ENCODE measurements around the gene ZNF451.

Gene ZNF451

DNA sequence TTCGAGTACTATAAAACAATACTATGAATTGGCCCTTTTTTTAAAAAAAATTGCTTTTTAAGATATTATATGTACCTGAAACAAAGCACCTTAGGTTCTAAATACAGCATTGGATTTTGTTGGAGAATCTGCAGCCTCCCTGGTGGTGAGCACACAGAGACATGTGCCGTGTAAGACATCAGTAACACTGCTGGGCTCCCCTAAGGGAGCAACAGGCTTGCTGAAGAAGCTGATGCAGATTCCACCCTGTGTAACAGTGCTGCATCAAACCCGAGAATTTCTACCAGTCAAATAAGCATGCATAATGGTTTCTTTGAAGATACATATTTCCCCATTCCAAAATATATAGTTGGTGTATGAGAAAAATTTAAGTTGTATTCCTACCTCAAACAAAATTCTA is 26.1 kb upstream of the ZNF451 start:
- H2AFZ ChIP-seq (ENCODE audit: low read length) = no peak overlapping the region
- H3K4ac ChIP-seq (ENCODE audit: low read length) = no peak overlapping the region

DNA sequence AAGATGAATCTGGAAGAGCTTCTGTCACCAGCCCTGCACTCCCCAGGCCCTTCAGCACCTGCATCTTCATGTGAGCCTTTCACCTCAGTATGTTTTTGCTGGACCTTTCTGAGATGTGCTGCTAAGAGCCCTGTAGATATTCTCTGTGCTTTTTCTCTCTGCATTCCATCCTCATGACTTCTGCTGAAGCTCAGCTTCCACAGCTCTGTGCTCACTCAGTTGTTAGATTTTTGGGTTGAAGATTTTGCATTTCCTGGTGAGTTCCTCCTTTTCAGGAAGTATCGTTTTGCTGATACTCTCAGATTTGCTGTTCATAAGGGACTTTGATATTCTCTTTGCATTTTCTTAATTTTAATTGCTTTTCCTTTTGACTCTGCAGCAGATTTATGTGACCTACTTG is 25.2 kb upstream of the ZNF451 start:
- no peak overlapping the region for H3K4me3 ChIP-seq (ENCODE audit: low read length in 2 of 2)
- no peak overlapping the region for H3K14ac ChIP-seq (ENCODE audit: low read length)
- H3K27me3 ChIP-seq (ENCODE audit: control insufficient read depth in 3 of 3, insufficient read depth in 3 of 3, low read depth in 1 of 3, low read length in 3 of 3) = no peaks in the 10 kb centered on the region
- no peak overlapping the region for H3K4me2 ChIP-seq (ENCODE audit: insufficient read depth, low read length, poor library complexity, severe bottlenecking)
- no peak overlapping the region for H3K18ac ChIP-seq (ENCODE audit: low read length)
- no peak for DNase-seq (ENCODE audit: low spot score)
- H4K91ac ChIP-seq (ENCODE audit: low read depth, low read length, poor library complexity) = no peak overlapping the region
- H3K4ac ChIP-seq (ENCODE audit: low read length) = no peak overlapping the region
- no peaks in the 10 kb centered on the region for H3K79me1 ChIP-seq (ENCODE audit: low read depth, low read length)
- no peak overlapping the region for H2BK15ac ChIP-seq (ENCODE audit: low read length)
- H3K27ac ChIP-seq (replicated peaks; ENCODE audit: low read length) = no peak overlapping the region
- peaks cover 6 to 67% of the 10 kb centered on the region in 2 donors for H3K36me3 ChIP-seq (replicated peaks in 1 of 2; ENCODE audit: control insufficient read depth in 2 of 2, insufficient read depth in 2 of 2, low read length in 2 of 2)
- no peak overlapping the region for H2AK5ac ChIP-seq (ENCODE audit: low read depth, low read length)
- no peak overlapping the region for H2BK12ac ChIP-seq (ENCODE audit: low read length)
- no peak overlapping the region for H2AFZ ChIP-seq (ENCODE audit: low read length)
- H3K9me3 ChIP-seq (replicated peaks in 1 of 2; ENCODE audit: control insufficient read depth in 2 of 2, insufficient read depth in 1 of 2, low read depth in 1 of 2, low read length in 2 of 2) = no peaks in the 10 kb centered on the region
- no peak overlapping the region for H3K23ac ChIP-seq (ENCODE audit: low read depth, low read length, poor library complexity)
- H2BK5ac ChIP-seq (ENCODE audit: low read length) = no peak overlapping the region
- WGBS, 2 donors (ENCODE audit: extremely low coverage in 2 of 2, insufficient read length in 2 of 2, insufficient replicate concordance in 1 of 2) = no CpG with 5 or more reads among the region's 1 CpG
- H2BK120ac ChIP-seq (ENCODE audit: low read depth, low read length) = no peak overlapping the region
- peaks cover 0 to 1% of the 10 kb centered on the region in 2 donors for H3K4me1 ChIP-seq (ENCODE audit: control insufficient read depth in 2 of 2, insufficient read depth in 1 of 2, low read depth in 1 of 2, low read length in 2 of 2)
- H3K9ac ChIP-seq (ENCODE audit: low read depth, low read length, poor library complexity) = no peak overlapping the region
- H4K8ac ChIP-seq (ENCODE audit: low read depth, low read length) = no peak overlapping the region

More for the DNA sequence above, 26.1 kb upstream of the ZNF451 start:
- Histone ChIP-seq H2BK15ac (ENCODE audit: low read length) (no peak overlapping the region), H3K36me3 (replicated peaks in 1 of 2; ENCODE audit: control insufficient read depth in 2 of 2, insufficient read depth in 2 of 2, low read length in 2 of 2) (peaks cover 6 to 71% of the 10 kb centered on the region in 2 donors), H4K91ac (ENCODE audit: low read depth, low read length, poor library complexity) (no peak overlapping the region), H3K18ac (ENCODE audit: low read length) (no peak overlapping the region), H2BK12ac (ENCODE audit: low read length) (no peak overlapping the region), H3K27ac (replicated peaks; ENCODE audit: low read length) (no peak overlapping the region), H3K27me3 (ENCODE audit: control insufficient read depth in 3 of 3, insufficient read depth in 3 of 3, low read depth in 1 of 3, low read length in 3 of 3) (no peaks in the 10 kb centered on the region), H2BK5ac (ENCODE audit: low read length) (no peak overlapping the region), H3K9me3 (replicated peaks in 1 of 2; ENCODE audit: control insufficient read depth in 2 of 2, insufficient read depth in 1 of 2, low read depth in 1 of 2, low read length in 2 of 2) (no peaks in the 10 kb centered on the region), H3K4me3 (ENCODE audit: low read length in 2 of 2) (no peak overlapping the region), H3K79me1 (ENCODE audit: low read depth, low read length) (no peaks in the 10 kb centered on the region), H2BK120ac (ENCODE audit: low read depth, low read length) (no peak overlapping the region), H3K23ac (ENCODE audit: low read depth, low read length, poor library complexity) (no peak overlapping the region), H3K4me2 (ENCODE audit: insufficient read depth, low read length, poor library complexity, severe bottlenecking) (no peak overlapping the region), H2AK5ac (ENCODE audit: low read depth, low read length) (no peak overlapping the region), H3K14ac (ENCODE audit: low read length) (no peak overlapping the region), H3K9ac (ENCODE audit: low read depth, low read length, poor library complexity) (no peak overlapping the region), H4K8ac (ENCODE audit: low read depth, low read length) (no peak overlapping the region), H3K4me1 (ENCODE audit: control insufficient read depth in 2 of 2, insufficient read depth in 1 of 2, low read depth in 1 of 2, low read length in 2 of 2) (no peaks in the 10 kb centered on the region)
- no peak for DNase-seq (ENCODE audit: low spot score)
- WGBS, 2 donors (ENCODE audit: extremely low coverage in 2 of 2, insufficient read length in 2 of 2, insufficient replicate concordance in 1 of 2) = no CpG with 5 or more reads among the region's 3 CpGs

DNA sequence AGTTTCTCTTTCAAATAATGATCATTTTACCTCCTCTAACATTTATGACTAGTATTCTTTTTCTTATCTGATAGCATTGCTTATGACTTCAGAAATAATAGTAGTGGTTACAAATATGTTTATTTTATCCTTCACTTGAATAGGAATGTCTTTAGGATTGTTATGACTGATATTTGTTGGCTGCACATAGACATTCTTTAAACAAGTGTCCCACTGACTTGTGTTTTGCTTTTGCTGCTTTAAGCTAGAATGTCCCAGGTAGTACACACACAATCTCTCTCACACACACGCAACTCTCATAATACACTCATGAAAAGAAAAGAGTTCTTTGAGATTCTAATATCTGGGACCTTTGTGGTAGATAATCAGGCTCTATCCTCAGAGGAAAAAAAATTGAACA is 21.9 kb upstream of the ZNF451 start:
- no peak overlapping the region for H2AK5ac ChIP-seq (ENCODE audit: low read depth, low read length)
- no peak overlapping the region for H2BK120ac ChIP-seq (ENCODE audit: low read depth, low read length)
- H3K9me3 ChIP-seq (replicated peaks in 1 of 2; ENCODE audit: control insufficient read depth in 2 of 2, insufficient read depth in 1 of 2, low read depth in 1 of 2, low read length in 2 of 2) = no peaks in the 10 kb centered on the region
- no peak overlapping the region for H4K8ac ChIP-seq (ENCODE audit: low read depth, low read length)
- no peak overlapping the region for H4K91ac ChIP-seq (ENCODE audit: low read depth, low read length, poor library complexity)
- H3K79me1 ChIP-seq (ENCODE audit: low read depth, low read length) = no peaks in the 10 kb centered on the region
- no peak overlapping the region for H3K14ac ChIP-seq (ENCODE audit: low read length)
- H3K27me3 ChIP-seq (ENCODE audit: control insufficient read depth in 3 of 3, insufficient read depth in 3 of 3, low read depth in 1 of 3, low read length in 3 of 3) = no peaks in the 10 kb centered on the region
- DNase-seq (ENCODE audit: low spot score) = no peak
- no peak overlapping the region for H3K4me3 ChIP-seq (ENCODE audit: low read length in 2 of 2)
- H2BK15ac ChIP-seq (ENCODE audit: low read length) = no peak overlapping the region
- H3K4me2 ChIP-seq (ENCODE audit: insufficient read depth, low read length, poor library complexity, severe bottlenecking) = no peak overlapping the region
- no peak overlapping the region for H3K23ac ChIP-seq (ENCODE audit: low read depth, low read length, poor library complexity)
- no peak overlapping the region for H3K27ac ChIP-seq (replicated peaks; ENCODE audit: low read length)
- H3K4me1 ChIP-seq (ENCODE audit: control insufficient read depth in 2 of 2, insufficient read depth in 1 of 2, low read depth in 1 of 2, low read length in 2 of 2) = peaks cover 0 to 9% of the 10 kb centered on the region in 2 donors
- no peak overlapping the region for H3K9ac ChIP-seq (ENCODE audit: low read depth, low read length, poor library complexity)
- H2BK5ac ChIP-seq (ENCODE audit: low read length) = no peak overlapping the region
- H3K18ac ChIP-seq (ENCODE audit: low read length) = no peak overlapping the region
- H3K36me3 ChIP-seq (replicated peaks in 1 of 2; ENCODE audit: control insufficient read depth in 2 of 2, insufficient read depth in 2 of 2, low read length in 2 of 2) = peaks cover 4 to 38% of the 10 kb centered on the region in 2 donors
- no peak overlapping the region for H2BK12ac ChIP-seq (ENCODE audit: low read length)
- WGBS, 2 donors (ENCODE audit: extremely low coverage in 2 of 2, insufficient read length in 2 of 2, insufficient replicate concordance in 1 of 2) = no CpG with 5 or more reads among the region's 1 CpG
- H3K4ac ChIP-seq (ENCODE audit: low read length) = no peak overlapping the region
- no peak overlapping the region for H2AFZ ChIP-seq (ENCODE audit: low read length)

DNA sequence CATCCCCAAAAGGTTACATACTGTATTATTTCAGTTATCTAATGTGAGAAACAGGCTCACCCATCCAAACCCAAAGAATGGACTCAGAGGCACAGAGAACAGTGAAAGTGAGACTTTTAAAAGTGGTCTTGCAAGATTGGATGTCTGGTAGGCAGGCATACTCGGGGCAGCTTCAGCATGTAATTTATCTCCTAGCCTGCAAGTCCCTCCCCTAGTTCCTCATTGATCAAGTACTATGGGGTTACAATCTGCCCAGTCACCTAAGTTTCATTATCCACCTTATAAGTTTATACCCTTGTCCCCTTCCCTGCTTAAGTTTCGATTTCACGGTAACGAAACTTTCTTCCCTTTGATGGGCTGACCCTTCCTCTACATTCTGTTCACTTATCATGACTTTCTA is 20.8 kb upstream of the ZNF451 start:
- Histone ChIP-seq H2BK15ac (ENCODE audit: low read length) (no peak overlapping the region), H3K14ac (ENCODE audit: low read length) (no peak overlapping the region), H3K4me1 (ENCODE audit: control insufficient read depth in 2 of 2, insufficient read depth in 1 of 2, low read depth in 1 of 2, low read length in 2 of 2) (peaks cover 0 to 9% of the 10 kb centered on the region in 2 donors), H2AK5ac (ENCODE audit: low read depth, low read length) (no peak overlapping the region), H2BK5ac (ENCODE audit: low read length) (no peak overlapping the region), H2BK12ac (ENCODE audit: low read length) (no peak overlapping the region), H3K4me3 (ENCODE audit: low read length in 2 of 2) (no peak overlapping the region), H2AFZ (ENCODE audit: low read length) (no peak overlapping the region), H4K8ac (ENCODE audit: low read depth, low read length) (no peak overlapping the region), H3K9ac (ENCODE audit: low read depth, low read length, poor library complexity) (no peak overlapping the region), H2BK120ac (ENCODE audit: low read depth, low read length) (no peak overlapping the region), H3K9me3 (replicated peaks in 1 of 2; ENCODE audit: control insufficient read depth in 2 of 2, insufficient read depth in 1 of 2, low read depth in 1 of 2, low read length in 2 of 2) (no peaks in the 10 kb centered on the region), H3K4me2 (ENCODE audit: insufficient read depth, low read length, poor library complexity, severe bottlenecking) (no peak overlapping the region), H3K18ac (ENCODE audit: low read length) (no peak overlapping the region), H3K27me3 (ENCODE audit: control insufficient read depth in 3 of 3, insufficient read depth in 3 of 3, low read depth in 1 of 3, low read length in 3 of 3) (no peaks in the 10 kb centered on the region), H3K79me1 (ENCODE audit: low read depth, low read length) (no peaks in the 10 kb centered on the region), H3K27ac (replicated peaks; ENCODE audit: low read length) (no peak overlapping the region), H3K4ac (ENCODE audit: low read length) (no peak overlapping the region), H3K23ac (ENCODE audit: low read depth, low read length, poor library complexity) (no peak overlapping the region), H4K91ac (ENCODE audit: low read depth, low read length, poor library complexity) (no peak overlapping the region), H3K36me3 (replicated peaks in 1 of 2; ENCODE audit: control insufficient read depth in 2 of 2, insufficient read depth in 2 of 2, low read length in 2 of 2) (peaks cover 2 to 33% of the 10 kb centered on the region in 2 donors)
- no peak for DNase-seq (ENCODE audit: low spot score)
- no CpG with 5 or more reads among the region's 4 CpGs for WGBS, 2 donors (ENCODE audit: extremely low coverage in 2 of 2, insufficient read length in 2 of 2, insufficient replicate concordance in 1 of 2)
